Measurements from ENCODE around the gene WDR26. TPM values are rescaled to one million over a fixed set of nuclear protein-coding genes. Genes with fewer than 3 reads are reported as not detected.
A peak's percentile ranks its signal among the peaks of the same experiment; 100 is the strongest.

WDR26 gene
- total and polyA plus RNA-seq, 9 of the 15 experiments (the other 6 are each of a cell fraction or from before 2014, with no cell fraction given) = 11.5 to 66.0 (median 39.8) TPM

DNA sequence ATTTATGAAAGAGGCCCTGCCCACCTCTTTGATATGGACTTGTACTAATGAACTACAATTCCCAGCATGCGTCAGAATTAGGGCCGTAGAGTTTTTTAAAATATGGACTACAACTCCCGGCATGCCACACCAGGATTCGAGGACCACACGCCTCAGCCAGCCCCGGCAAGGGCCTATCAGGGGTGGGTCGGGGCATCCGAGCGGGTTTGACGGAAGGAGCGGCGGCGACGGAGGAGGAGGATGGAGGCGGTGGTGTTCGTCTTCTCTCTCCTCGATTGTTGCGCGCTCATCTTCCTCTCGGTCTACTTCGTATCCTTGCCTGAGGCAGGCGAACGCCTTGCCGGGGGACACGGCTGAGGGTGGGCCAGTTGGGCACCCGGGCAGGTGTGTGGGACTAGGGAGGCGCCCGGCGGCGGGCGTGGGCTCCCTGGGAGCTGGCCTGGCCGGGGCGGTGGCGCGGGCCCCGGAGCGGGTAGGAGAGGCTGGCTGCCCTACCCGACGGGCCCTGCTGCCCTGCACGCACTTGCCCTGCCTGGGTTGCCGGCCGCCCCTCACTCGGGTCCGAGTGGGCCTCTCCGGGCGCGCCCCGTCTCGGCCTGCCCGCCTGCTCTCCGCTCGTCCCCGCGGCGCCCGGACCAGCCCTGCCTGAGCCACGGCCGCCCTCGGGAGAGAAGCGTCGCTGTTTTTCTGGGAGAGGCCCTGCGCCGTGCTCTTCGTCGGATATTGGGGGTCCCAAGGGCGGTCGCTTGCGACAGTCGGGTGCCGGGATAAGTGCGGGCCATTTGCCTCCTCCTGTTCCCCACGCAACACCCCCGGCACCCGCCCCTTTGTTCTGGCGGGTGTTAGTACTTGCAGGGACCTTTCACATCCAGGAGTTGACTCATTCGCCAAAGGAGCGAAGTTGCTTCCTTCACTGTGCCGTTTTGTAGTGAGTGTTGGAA is 77.6 kb downstream of the WDR26 start, which contains the start of gene CNIH4 (continued):
- TF ChIP-seq NR2C1 (IDR thresholded peaks at IDR 0.05) (0 out of 2 replicates have a peak, but pooled peaks have one; percentile 23), NR2C1 (tag; IDR thresholded peaks at IDR 0.05) (peak; percentile 86), CREM (IDR thresholded peaks at IDR 0.05; ENCODE audit: low read depth) (peak; percentile 85), HCFC1 (IDR thresholded peaks at IDR 0.05; ENCODE audit: low read depth, low read length) (peak; percentile 99), STAT5A (IDR thresholded peaks at IDR 0.05; ENCODE audit: borderline replicate concordance, low read length) (no peak), EZH2 (IDR thresholded peaks at IDR 0.05; ENCODE audit: borderline replicate concordance, low read depth, low read length) (no peak), DIDO1 (tag; IDR thresholded peaks at IDR 0.05; ENCODE audit: low read depth) (peak; percentile 18; the same call in 1 of the 2 replicates), HNRNPL (IDR thresholded peaks at IDR 0.05; ENCODE audit: low read depth, low read length) (peak; percentile 67; the same call in 1 of the 2 replicates), SIN3A (IDR thresholded peaks at IDR 0.05; ENCODE audit: borderline replicate concordance in 2 of 2, control insufficient read depth in 1 of 2, low read depth in 2 of 2, low read length in 2 of 2) (peak; percentile 35 to 57; a peak in 2 of 4 replicates), NCOA4 (IDR thresholded peaks at IDR 0.05; ENCODE audit: partially characterized antibody) (no peak)
- TF ChIP-seq, protein P1, sequence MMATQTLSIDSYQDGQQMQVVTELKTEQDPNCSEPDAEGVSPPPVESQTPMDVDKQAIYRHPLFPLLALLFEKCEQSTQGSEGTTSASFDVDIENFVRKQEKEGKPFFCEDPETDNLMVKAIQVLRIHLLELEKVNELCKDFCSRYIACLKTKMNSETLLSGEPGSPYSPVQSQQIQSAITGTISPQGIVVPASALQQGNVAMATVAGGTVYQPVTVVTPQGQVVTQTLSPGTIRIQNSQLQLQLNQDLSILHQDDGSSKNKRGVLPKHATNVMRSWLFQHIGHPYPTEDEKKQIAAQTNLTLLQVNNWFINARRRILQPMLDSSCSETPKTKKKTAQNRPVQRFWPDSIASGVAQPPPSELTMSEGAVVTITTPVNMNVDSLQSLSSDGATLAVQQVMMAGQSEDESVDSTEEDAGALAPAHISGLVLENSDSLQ (IDR thresholded peaks at IDR 0.05) = peak; percentile 69
- TF ChIP-seq, protein P2, sequence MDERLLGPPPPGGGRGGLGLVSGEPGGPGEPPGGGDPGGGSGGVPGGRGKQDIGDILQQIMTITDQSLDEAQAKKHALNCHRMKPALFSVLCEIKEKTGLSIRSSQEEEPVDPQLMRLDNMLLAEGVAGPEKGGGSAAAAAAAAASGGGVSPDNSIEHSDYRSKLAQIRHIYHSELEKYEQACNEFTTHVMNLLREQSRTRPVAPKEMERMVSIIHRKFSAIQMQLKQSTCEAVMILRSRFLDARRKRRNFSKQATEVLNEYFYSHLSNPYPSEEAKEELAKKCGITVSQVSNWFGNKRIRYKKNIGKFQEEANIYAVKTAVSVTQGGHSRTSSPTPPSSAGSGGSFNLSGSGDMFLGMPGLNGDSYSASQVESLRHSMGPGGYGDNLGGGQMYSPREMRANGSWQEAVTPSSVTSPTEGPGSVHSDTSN (CRISPR knock-in tag; IDR thresholded peaks at IDR 0.05; ENCODE audit: low read depth) = no peak
- TF ChIP-seq, protein P2 (tag; conservative IDR thresholded peaks at IDR 0.05; ENCODE audit: low read depth) = 0 out of 2 replicates have a peak, but pooled peaks have one; percentile 20
- TF ChIP-seq, protein P3, sequence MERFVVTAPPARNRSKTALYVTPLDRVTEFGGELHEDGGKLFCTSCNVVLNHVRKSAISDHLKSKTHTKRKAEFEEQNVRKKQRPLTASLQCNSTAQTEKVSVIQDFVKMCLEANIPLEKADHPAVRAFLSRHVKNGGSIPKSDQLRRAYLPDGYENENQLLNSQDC (CRISPR knock-in tag; IDR thresholded peaks at IDR 0.05) = no peak
- TF ChIP-seq, protein P4, sequence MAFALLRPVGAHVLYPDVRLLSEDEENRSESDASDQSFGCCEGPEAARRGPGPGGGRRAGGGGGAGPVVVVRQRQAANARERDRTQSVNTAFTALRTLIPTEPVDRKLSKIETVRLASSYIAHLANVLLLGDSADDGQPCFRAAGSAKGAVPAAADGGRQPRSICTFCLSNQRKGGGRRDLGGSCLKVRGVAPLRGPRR (CRISPR knock-in tag; IDR thresholded peaks at IDR 0.05) = no peak
- TF ChIP-seq, protein P5, sequence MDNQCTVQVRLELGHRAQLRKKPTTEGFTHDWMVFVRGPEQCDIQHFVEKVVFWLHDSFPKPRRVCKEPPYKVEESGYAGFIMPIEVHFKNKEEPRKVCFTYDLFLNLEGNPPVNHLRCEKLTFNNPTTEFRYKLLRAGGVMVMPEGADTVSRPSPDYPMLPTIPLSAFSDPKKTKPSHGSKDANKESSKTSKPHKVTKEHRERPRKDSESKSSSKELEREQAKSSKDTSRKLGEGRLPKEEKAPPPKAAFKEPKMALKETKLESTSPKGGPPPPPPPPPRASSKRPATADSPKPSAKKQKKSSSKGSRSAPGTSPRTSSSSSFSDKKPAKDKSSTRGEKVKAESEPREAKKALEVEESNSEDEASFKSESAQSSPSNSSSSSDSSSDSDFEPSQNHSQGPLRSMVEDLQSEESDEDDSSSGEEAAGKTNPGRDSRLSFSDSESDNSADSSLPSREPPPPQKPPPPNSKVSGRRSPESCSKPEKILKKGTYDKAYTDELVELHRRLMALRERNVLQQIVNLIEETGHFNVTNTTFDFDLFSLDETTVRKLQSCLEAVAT (IDR thresholded peaks at IDR 0.05) = 0 out of 4 replicates have a peak, but pooled peaks of 1 of the 2 experiments have one; percentile 12

Data from K562 (cell line).